C4-2B (cell line): Measurements from ENCODE around the gene EBP.

Experiments
- CTCF ChIP-seq: fragments of 450-650 bp; conservative IDR thresholded peaks from 2 replicates; pipeline ENCODE4 v1.5.1; 2017; ENCODE audit warnings: mild to moderate bottlenecking
- ZFX ChIP-seq: fragments of 450-650 bp; IDR thresholded peaks from 2 replicates; pipeline ENCODE4 v1.6.1; 2017

DNA sequence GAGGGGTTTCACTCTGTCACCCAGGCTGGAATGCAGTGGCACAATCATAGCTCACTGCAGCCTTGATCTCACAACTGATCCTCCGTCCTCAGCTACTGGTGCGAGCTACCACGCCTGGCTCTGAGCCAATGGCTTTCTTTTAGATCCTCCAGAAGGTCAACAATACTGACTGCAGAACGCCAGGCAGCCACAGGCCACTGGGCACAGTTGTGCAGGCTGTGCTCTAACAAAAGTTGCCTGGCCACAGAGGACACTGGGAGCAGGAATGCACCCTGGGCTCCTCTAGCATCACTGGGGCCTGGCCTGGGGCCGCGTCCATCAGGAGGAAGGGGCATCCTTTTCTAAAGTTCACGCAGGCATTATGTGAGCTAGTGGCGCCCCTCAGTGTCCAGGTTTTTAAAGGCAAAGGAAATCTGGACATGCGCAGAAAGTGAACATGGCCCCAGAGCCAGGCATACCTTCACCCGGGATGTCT lies 27.7 kb upstream of the EBP start:
- TF ChIP-seq CTCF (no peak; the same call in 1 of the 2 replicates), ZFX (no peak)
